ENCODE measurements around the gene MAN2A2.
"Not testable (repeated sequence)": the region's sequence is repeated elsewhere in the genome, so short reads cannot be mapped to it uniquely, and the experiment has no call there.

DNA sequence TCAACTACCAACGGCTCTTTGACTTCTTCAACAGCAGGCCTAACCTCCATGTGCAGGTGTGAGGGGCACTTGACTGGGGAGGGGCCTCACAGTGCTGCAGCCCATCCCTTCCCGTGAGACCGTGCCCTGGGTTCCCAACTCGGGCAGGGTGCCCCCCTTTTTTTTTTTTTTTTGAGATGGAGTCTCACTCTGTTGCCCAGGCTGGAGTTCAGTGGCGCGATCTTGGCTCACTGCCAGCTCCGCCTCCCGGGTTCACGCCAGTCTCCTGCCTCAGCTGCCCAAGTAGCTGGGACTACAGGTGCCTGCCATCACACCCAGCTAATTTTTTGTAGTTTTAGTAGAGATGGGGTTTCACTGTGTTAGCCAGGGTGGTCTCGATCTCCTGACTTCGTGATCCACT, 6.3 kb downstream of the MAN2A2 start:
- TF ChIP-seq, protein P1, sequence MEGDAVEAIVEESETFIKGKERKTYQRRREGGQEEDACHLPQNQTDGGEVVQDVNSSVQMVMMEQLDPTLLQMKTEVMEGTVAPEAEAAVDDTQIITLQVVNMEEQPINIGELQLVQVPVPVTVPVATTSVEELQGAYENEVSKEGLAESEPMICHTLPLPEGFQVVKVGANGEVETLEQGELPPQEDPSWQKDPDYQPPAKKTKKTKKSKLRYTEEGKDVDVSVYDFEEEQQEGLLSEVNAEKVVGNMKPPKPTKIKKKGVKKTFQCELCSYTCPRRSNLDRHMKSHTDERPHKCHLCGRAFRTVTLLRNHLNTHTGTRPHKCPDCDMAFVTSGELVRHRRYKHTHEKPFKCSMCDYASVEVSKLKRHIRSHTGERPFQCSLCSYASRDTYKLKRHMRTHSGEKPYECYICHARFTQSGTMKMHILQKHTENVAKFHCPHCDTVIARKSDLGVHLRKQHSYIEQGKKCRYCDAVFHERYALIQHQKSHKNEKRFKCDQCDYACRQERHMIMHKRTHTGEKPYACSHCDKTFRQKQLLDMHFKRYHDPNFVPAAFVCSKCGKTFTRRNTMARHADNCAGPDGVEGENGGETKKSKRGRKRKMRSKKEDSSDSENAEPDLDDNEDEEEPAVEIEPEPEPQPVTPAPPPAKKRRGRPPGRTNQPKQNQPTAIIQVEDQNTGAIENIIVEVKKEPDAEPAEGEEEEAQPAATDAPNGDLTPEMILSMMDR (conservative IDR thresholded peaks at IDR 0.05; ENCODE audit: low read length) = not testable (repeated sequence)
- not testable (repeated sequence) for TF ChIP-seq EZH2phosphoT487 (IDR thresholded peaks at IDR 0.05; ENCODE audit: borderline replicate concordance, low read depth, low read length)

Data from OCI-LY7 (cell line).